UCSD-AML1 (cell line): Measurements from ENCODE around the gene MYF6.

Experiments used
- DNase-seq: peaks from one replicate; lab custom pipeline; 2025; ENCODE audit not compliant: unreplicated experiment; lab: John Stamatoyannopoulos, UW

The MYF6 gene

GRCh38 chr12:80754274-80754673, 46.8 kb downstream of the MYF6 start:
- no peak for DNase-seq

DNA sequence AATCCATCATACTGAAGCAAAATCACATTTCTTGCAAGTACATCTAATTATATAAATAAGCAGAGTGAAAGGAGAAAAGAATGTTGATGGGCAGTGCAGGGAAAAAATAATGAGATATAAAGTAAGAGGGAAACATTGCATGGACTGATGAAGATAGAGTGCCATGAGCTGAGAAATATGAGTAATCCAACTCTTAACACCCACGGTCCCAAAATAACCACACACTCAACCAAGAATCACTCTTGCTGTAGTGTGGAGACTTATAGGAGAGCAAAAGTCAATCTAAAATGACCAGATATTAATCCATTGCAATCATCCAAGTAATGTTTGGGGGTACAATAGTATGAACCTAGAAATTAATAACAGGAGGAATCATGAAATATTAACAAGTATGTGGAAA, 49.4 kb downstream of the MYF6 start:
- DNase-seq = no peak
